Retina (tissue), 1 donor: Measurements from ENCODE around the gene CPLX3.
"Not testable (repeated sequence)": the region's sequence is repeated elsewhere in the genome, so short reads cannot be mapped to it uniquely, and the experiment has no call there.

ENCODE experiments used
- DNase-seq: peaks from one replicate; pipeline ENCODE4 v3.0.0-alpha.2; 2016

Gene CPLX3

GRCh38 chr15:74826364-74826819, at the start of gene CPLX3:
Gene CPLX3, plus strand, starts transcription at chr15:74826627. Its CDS starts 77 bp downstream, at chr15:74826704.
- peak; percentile 63 for DNase-seq

GRCh38 chr15:74776821-74777768, 49.3 kb upstream of the CPLX3 start:
- no peak for DNase-seq

GRCh38 chr15:74777769-74778598, 48.4 kb upstream of the CPLX3 start:
- DNase-seq: no peak

- no peak for DNase-seq
These were observed 47.8 kb upstream of the CPLX3 start for GRCh38 chr15:74778599-74778970.

- DNase-seq: no peak
These were observed 47.2 kb upstream of the CPLX3 start for GRCh38 chr15:74779162-74779648.

GRCh38 chr15:74780523-74781430, 45.6 kb upstream of the CPLX3 start:
- no peak for DNase-seq

- peak; percentile 91 for DNase-seq
These were observed 44.8 kb upstream of the CPLX3 start, which contains the start of gene CSK for GRCh38 chr15:74781431-74782258. Gene CSK, plus strand, starts transcription at chr15:74782080. Its CDS starts 16,218 bp downstream, at chr15:74798298.

- no peak for DNase-seq
These were observed 44.0 kb upstream of the CPLX3 start for GRCh38 chr15:74782259-74783071.

- DNase-seq: no peak
These were observed 43.2 kb upstream of the CPLX3 start for GRCh38 chr15:74783072-74783807.

GRCh38 chr15:74783808-74784175, 42.6 kb upstream of the CPLX3 start:
- DNase-seq: no peak

GRCh38 chr15:74784426-74785193, 41.8 kb upstream of the CPLX3 start:
- no peak for DNase-seq

- DNase-seq: no peak
These were observed 41.0 kb upstream of the CPLX3 start for GRCh38 chr15:74785194-74786032.

- not testable (repeated sequence) for DNase-seq
These were observed 40.3 kb upstream of the CPLX3 start for GRCh38 chr15:74786081-74786480.

GRCh38 chr15:74786551-74787165, 39.8 kb upstream of the CPLX3 start:
- DNase-seq: no peak

- peak; percentile 54 for DNase-seq
These were observed 39.0 kb upstream of the CPLX3 start for GRCh38 chr15:74787251-74788041.

- no peak for DNase-seq
These were observed 38.3 kb upstream of the CPLX3 start for GRCh38 chr15:74788042-74788682.
